IMR-90 (cell line): ENCODE data around the gene TGFBR2. TPM values are rescaled to one million over a fixed set of nuclear protein-coding genes. Genes with fewer than 3 reads are reported as not detected.

ENCODE experiments used
- ATAC-seq: fragments of 200-7000 bp; cut with Tn5 transposase; 2 replicates; pipeline ENCODE4 v1.9.1; 2020; ENCODE audit warnings: low read depth, mild to moderate bottlenecking, moderate library complexity
- BruUV-seq: library from RNA; stranded (reverse); fragments of 400-500 nt; replicated peaks from 2 replicates; lab custom pipeline; 2021; lab: Mats Ljungman, UMichigan
- CTCF ChIA-PET: fragments of 300-600 bp; formaldehyde crosslinking; extraction: SDS; loops from one replicate; lab custom pipeline; 2021; ENCODE audit warnings: antibody characterized with exemption; lab: Yijun Ruan, JAX
- POLR2A ChIA-PET: fragments of 300-600 bp; sonication (Branson Sonifier 250); formaldehyde crosslinking; loops from one replicate; lab custom pipeline; 2022; ENCODE audit warnings: antibody characterized with exemption; ENCODE audit not compliant: unreplicated experiment; lab: Charles Lee
- DNase-seq: peaks from one replicate; pipeline ENCODE4 v3.0.0; 2013
- H2AFZ ChIP-seq: replicated peaks from 2 replicates; pipeline ENCODE3; 2013; ENCODE audit warnings: low read length, mild to moderate bottlenecking; ENCODE audit not compliant: poor library complexity
- H2AK5ac ChIP-seq: 2 replicates; pipeline ENCODE4 v1.6.1; 2013; ENCODE audit warnings: low read depth, low read length, inconsistent platforms
- H2AK9ac ChIP-seq: replicated peaks from 2 replicates; pipeline ENCODE3; 2013; ENCODE audit warnings: mild to moderate bottlenecking, low read depth, low read length, moderate library complexity; ENCODE audit not compliant: poor library complexity
- H2BK120ac ChIP-seq: 2 replicates; pipeline ENCODE4 v1.6.1; 2013; ENCODE audit warnings: low read depth, low read length, inconsistent platforms
- H2BK15ac ChIP-seq: 3 replicates; pipeline ENCODE4 v1.6.1; 2013; ENCODE audit warnings: low read depth, low read length, inconsistent platforms
- H2BK20ac ChIP-seq: 2 replicates; pipeline ENCODE4 v1.6.1; 2013; ENCODE audit warnings: low read depth, mild to moderate bottlenecking, inconsistent platforms, low read length, moderate library complexity
- H2BK5ac ChIP-seq: 2 replicates; pipeline ENCODE4 v1.6.1; 2013; ENCODE audit warnings: mild to moderate bottlenecking, low read depth, low read length, inconsistent platforms; ENCODE audit not compliant: poor library complexity, severe bottlenecking
- H3K14ac ChIP-seq: replicated peaks from 2 replicates; pipeline ENCODE4 v1.6.1; 2013; ENCODE audit warnings: low read depth, low read length, inconsistent platforms
- H3K18ac ChIP-seq: 2 replicates; pipeline ENCODE4 v1.6.1; 2013; ENCODE audit warnings: low read depth, low read length, control low read depth
- H3K23ac ChIP-seq: 2 replicates; pipeline ENCODE4 v1.6.1; 2013; ENCODE audit warnings: low read depth, low read length, inconsistent platforms
- H3K27ac ChIP-seq: 2 replicates; pipeline ENCODE4 v1.5.1; 2013; ENCODE audit warnings: mild to moderate bottlenecking, control low read depth, low read length; ENCODE audit not compliant: insufficient read depth
- H3K27me3 ChIP-seq: 2 replicates; pipeline ENCODE4 v1.6.1; 2013; ENCODE audit warnings: low read length; ENCODE audit not compliant: control insufficient read depth, insufficient read depth
- H3K36me3 ChIP-seq: 2 replicates; pipeline ENCODE4 v1.6.1; 2013; ENCODE audit warnings: low read length, mixed read lengths; ENCODE audit not compliant: control insufficient read depth, insufficient read depth
- H3K4ac ChIP-seq: 2 replicates; pipeline ENCODE4 v1.6.1; 2013; ENCODE audit warnings: low read depth, low read length, inconsistent platforms
- H3K4me1 ChIP-seq: 2 replicates; pipeline ENCODE4 v1.6.1; 2013; ENCODE audit warnings: low read length, mixed read lengths; ENCODE audit not compliant: control insufficient read depth, insufficient read depth
- H3K4me2 ChIP-seq: 2 replicates; pipeline ENCODE4 v1.6.1; 2013; ENCODE audit warnings: low read depth, mild to moderate bottlenecking, control low read depth, low read length, moderate library complexity
- H3K4me3 ChIP-seq: 2 replicates; pipeline ENCODE4 v1.5.1; 2013; ENCODE audit warnings: low read depth, mild to moderate bottlenecking, control low read depth, low read length, moderate library complexity; ENCODE audit not compliant: insufficient read depth
- H3K56ac ChIP-seq: 2 replicates; pipeline ENCODE4 v1.6.1; 2013; ENCODE audit warnings: low read length, inconsistent platforms; ENCODE audit not compliant: insufficient read depth; ENCODE audit errors: extremely low read depth
- H3K79me1 ChIP-seq, 2 experiments: 2 replicates each; pipeline ENCODE4 v1.6.1; 2013; ENCODE audit warnings: low read length in 2 of 2, inconsistent platforms in 1 of 2, low read depth in 1 of 2
- H3K9ac ChIP-seq: 2 replicates; pipeline ENCODE4 v1.6.1; 2013; ENCODE audit warnings: low read depth, low read length, control low read depth
- H3K9me1 ChIP-seq: 2 replicates; pipeline ENCODE4 v1.6.1; 2013; ENCODE audit warnings: low read length, inconsistent platforms; ENCODE audit not compliant: insufficient read depth
- H3K9me3 ChIP-seq: 2 replicates; pipeline ENCODE4 v1.6.1; 2013; ENCODE audit warnings: low read length; ENCODE audit not compliant: control insufficient read depth, insufficient read depth
- H4K20me1 ChIP-seq: 2 replicates; pipeline ENCODE4 v1.6.1; 2013; ENCODE audit warnings: low read length, inconsistent platforms; ENCODE audit not compliant: insufficient read depth
- H4K5ac ChIP-seq: 2 replicates; pipeline ENCODE4 v1.6.1; 2013; ENCODE audit warnings: mild to moderate bottlenecking, low read depth, low read length, control low read depth
- H4K8ac ChIP-seq, 2 experiments: 2 replicates each; pipeline ENCODE4 v1.6.1; 2013; ENCODE audit warnings: low read depth in 2 of 2, low read length in 2 of 2, control low read depth in 1 of 2, inconsistent platforms in 1 of 2
- H4K91ac ChIP-seq: 2 replicates; pipeline ENCODE4 v1.6.1; 2013; ENCODE audit warnings: low read depth, low read length, inconsistent platforms; ENCODE audit not compliant: insufficient read depth
- CEBPB ChIP-seq: IDR thresholded peaks from 2 replicates; pipeline ENCODE4 v1.6.1; 2012; ENCODE audit warnings: low read depth, low read length, improper control_type of control experiment
- CHD1 ChIP-seq: IDR thresholded peaks from 2 replicates; pipeline ENCODE4 v1.6.1; 2012; ENCODE audit warnings: low read depth, low read length, improper control_type of control experiment
- ELK1 ChIP-seq: fragments of 150-350 bp; IDR thresholded peaks from 2 replicates; pipeline ENCODE4 v1.6.1; 2016; ENCODE audit warnings: low read depth, mild to moderate bottlenecking, low read length, moderate library complexity, borderline replicate concordance
- FOS ChIP-seq: fragments of 150-350 bp; IDR thresholded peaks from 2 replicates; pipeline ENCODE4 v1.6.1; 2016; ENCODE audit warnings: low read depth, low read length
- MAFK ChIP-seq: IDR thresholded peaks from 2 replicates; pipeline ENCODE4 v1.6.1; 2012; ENCODE audit warnings: low read depth, low read length, improper control_type of control experiment
- MAZ ChIP-seq: IDR thresholded peaks from 2 replicates; pipeline ENCODE4 v1.6.1; 2012; ENCODE audit warnings: low read depth, mild to moderate bottlenecking, low read length, improper control_type of control experiment, moderate library complexity, borderline replicate concordance
- MXI1 ChIP-seq: IDR thresholded peaks from 2 replicates; pipeline ENCODE4 v1.6.1; 2012; ENCODE audit warnings: low read depth, mild to moderate bottlenecking, low read length, moderate library complexity, borderline replicate concordance
- NFE2L2 ChIP-seq: fragments of 150-350 bp; IDR thresholded peaks from 2 replicates; pipeline ENCODE4 v1.6.1; 2016; ENCODE audit warnings: low read depth, mild to moderate bottlenecking, low read length
- POLR2A ChIP-seq: IDR thresholded peaks from 2 replicates; pipeline ENCODE4 v1.6.1; 2012; ENCODE audit warnings: mild to moderate bottlenecking, low read depth, low read length
- RAD21 ChIP-seq: IDR thresholded peaks from 2 replicates; pipeline ENCODE4 v1.6.1; 2012; ENCODE audit warnings: low read length, improper control_type of control experiment
- RCOR1 ChIP-seq: IDR thresholded peaks from 2 replicates; pipeline ENCODE4 v1.6.1; 2012; ENCODE audit warnings: mild to moderate bottlenecking, low read length, improper control_type of control experiment; ENCODE audit not compliant: insufficient replicate concordance
- RFX5 ChIP-seq: IDR thresholded peaks from 2 replicates; pipeline ENCODE4 v1.8.0; 2012; ENCODE audit warnings: low read depth, mild to moderate bottlenecking, low read length, moderate library complexity
- SMC3 ChIP-seq: fragments of 150-350 bp; IDR thresholded peaks from 2 replicates; pipeline ENCODE4 v1.6.1; 2016; ENCODE audit warnings: low read depth, mild to moderate bottlenecking, antibody characterized with exemption, low read length, moderate library complexity
- USF2 ChIP-seq: fragments of 150-350 bp; IDR thresholded peaks from 2 replicates; pipeline ENCODE4 v1.6.1; 2017; ENCODE audit warnings: mild to moderate bottlenecking, antibody characterized with exemption, low read length, low read depth
- WGBS, 2 experiments: methylation state at CpG; one replicate each; pipeline versions ENCODE4 v1.1.5 to v1.1.7; 2013; ENCODE audit warnings: missing lambda C conversion rate in 2 of 2; ENCODE audit not compliant: insufficient read length in 1 of 2; ENCODE audit errors: extremely low coverage in 2 of 2; 5-methylcytosine and 5-hydroxymethylcytosine counted together
- dilution Hi-C: fragments of 300-500 bp; cut with HindIII; formaldehyde crosslinking; loops from one replicate; pipeline ENCODE4 v1.14.3; 2018; ENCODE audit warnings: low sequenced_read_pairs; ENCODE audit not compliant: unreplicated experiment
- in situ Hi-C: fragments of 300-500 bp; cut with MboI; formaldehyde crosslinking; loops from 3 replicates; pipeline ENCODE4 v1.14.3; 2019; ENCODE audit warnings: low sequenced_read_pairs, inconsistent platforms, mixed read lengths
- intact Hi-C: fragments of 100-400 bp; cut with micrococcal nuclease; formaldehyde crosslinking; loops from 2 replicates; pipeline ENCODE4 v1.10.0; 2022
- polyA plus RNA-seq, 3 experiments: library from polyadenylated mRNA; depleted of rRNA; stranded (reverse); fragments of >200 nt; gene quantifications; 2 replicates each; pipeline ENCODE4 v1.2.3, GENCODE V29; 2012; ENCODE audit warnings: low replicate concordance in 1 of 3
- total RNA-seq: library from RNA; depleted of rRNA; stranded (reverse); fragments of >200 nt; gene quantifications from 2 replicates; pipeline ENCODE4 v1.2.3, GENCODE V29; 2012

The TGFBR2 gene
- total and polyA plus RNA-seq, 2 of the 4 experiments (the other 2 are of a cell fraction): 63.7 to 87.5 TPM

- intact Hi-C loops (no loop called here), in situ Hi-C loops (no loop called here), dilution Hi-C loops (no loop called here)
- no peak overlapping the region for H2BK120ac ChIP-seq
- H3K23ac ChIP-seq: no peak overlapping the region
- no peaks in the 10 kb centered on the region for H3K27me3 ChIP-seq
- ATAC-seq (no peak), DNase-seq (no peak)
- H3K9me1 ChIP-seq: peaks cover 19% of the 10 kb centered on the region
- H4K20me1 ChIP-seq: no peaks in the 10 kb centered on the region
- H2BK15ac ChIP-seq: no peak overlapping the region
- H4K5ac ChIP-seq: no peak overlapping the region
- H3K4me2 ChIP-seq: no peak overlapping the region
- H3K36me3 ChIP-seq: peaks cover 18% of the 10 kb centered on the region
- peaks cover 16 to 59% of the 10 kb centered on the region in 2 experiments for H3K79me1 ChIP-seq
- no TSS peak for BruUV-seq
- ChIA-PET POLR2A (no interaction called here), CTCF (no interaction called here)
- no peak overlapping the region for H3K14ac ChIP-seq
- H2AFZ ChIP-seq: no peak overlapping the region
- H3K4me1 ChIP-seq: peaks cover 24% of the 10 kb centered on the region
- no peak overlapping the region for H2BK5ac ChIP-seq
- H3K9me3 ChIP-seq: no peaks in the 10 kb centered on the region
- no peak overlapping the region for H2AK5ac ChIP-seq
- H3K4me3 ChIP-seq: no peak overlapping the region
- TF ChIP-seq FOS: no peak
- no peak for TF ChIP-seq CEBPB
- TF ChIP-seq POLR2A: no peak
- TF ChIP-seq MAZ: no peak
- no peak for TF ChIP-seq CHD1
- no peak for TF ChIP-seq RCOR1
- TF ChIP-seq ELK1: no peak
- no peak for TF ChIP-seq MAFK
- TF ChIP-seq NFE2L2: no peak
- TF ChIP-seq RAD21: no peak
- no peak for TF ChIP-seq RFX5
- no peak for TF ChIP-seq MXI1
- TF ChIP-seq USF2: no peak
- no peak for TF ChIP-seq SMC3
- no peak overlapping the region for H4K8ac ChIP-seq
- H3K18ac ChIP-seq: no peak overlapping the region
- no peak overlapping the region for H3K9ac ChIP-seq
- H3K56ac ChIP-seq: no peak overlapping the region
- no peak overlapping the region for H2BK20ac ChIP-seq
- no peak overlapping the region for H3K4ac ChIP-seq
- no peak overlapping the region for H3K27ac ChIP-seq
- no peak overlapping the region for H2AK9ac ChIP-seq
- no CpG with 5 or more reads among the region's 2 CpGs for WGBS, 2 experiments
- no peak overlapping the region for H4K91ac ChIP-seq
Observed at GRCh38 chr3:30686176-30686575, 79.8 kb downstream of the TGFBR2 start.
